Coronary artery (tissue), 2 donors: Measurements from ENCODE around the gene OR51A7.

Experiments
- DNase-seq: peaks from one replicate; pipeline ENCODE4 v3.0.0-alpha.2; 2017; ENCODE audit warnings: low spot score
- H3K27ac ChIP-seq, 2 donors: fragments of 200-600 bp; sonication (generic); one replicate each; pipeline ENCODE4 v1.5.1; 2016 to 2019
- H3K4me3 ChIP-seq: fragments of 200-600 bp; sonication (generic); 2 replicates; pipeline ENCODE4 v1.5.1; 2016; ENCODE audit warnings: mild to moderate bottlenecking, moderate library complexity
- CTCF ChIP-seq: fragments of 200-600 bp; sonication (generic); IDR thresholded peaks from one replicate; pipeline ENCODE4 v1.5.1; 2019; ENCODE audit warnings: antibody characterized with exemption

The OR51A7 gene

DNA sequence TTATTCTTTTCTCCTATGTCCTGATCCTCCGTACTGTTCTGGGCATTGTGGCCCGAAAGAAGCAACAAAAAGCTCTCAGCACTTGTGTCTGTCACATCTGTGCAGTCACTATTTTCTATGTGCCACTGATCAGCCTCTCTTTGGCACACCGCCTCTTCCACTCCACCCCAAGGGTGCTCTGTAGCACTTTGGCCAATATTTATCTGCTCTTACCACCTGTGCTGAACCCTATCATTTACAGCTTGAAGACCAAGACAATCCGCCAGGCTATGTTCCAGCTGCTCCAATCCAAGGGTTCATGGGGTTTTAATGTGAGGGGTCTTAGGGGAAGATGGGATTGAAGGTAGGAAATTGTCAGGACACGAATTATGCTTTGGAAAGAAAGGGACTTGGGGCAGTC lies 21.0 kb upstream of the OR51A7 start:
- TF ChIP-seq CTCF, result no peak
- H3K4me3 ChIP-seq, result no peak overlapping the region
- DNase-seq, result no peak
- no peak overlapping the region for H3K27ac ChIP-seq

- no peak for DNase-seq
- no peak overlapping the region for H3K27ac ChIP-seq
- TF ChIP-seq CTCF, result no peak
- no peak overlapping the region for H3K4me3 ChIP-seq
Observed at GRCh38 chr11:4884361-4884760, 19.2 kb upstream of the OR51A7 start.

DNA sequence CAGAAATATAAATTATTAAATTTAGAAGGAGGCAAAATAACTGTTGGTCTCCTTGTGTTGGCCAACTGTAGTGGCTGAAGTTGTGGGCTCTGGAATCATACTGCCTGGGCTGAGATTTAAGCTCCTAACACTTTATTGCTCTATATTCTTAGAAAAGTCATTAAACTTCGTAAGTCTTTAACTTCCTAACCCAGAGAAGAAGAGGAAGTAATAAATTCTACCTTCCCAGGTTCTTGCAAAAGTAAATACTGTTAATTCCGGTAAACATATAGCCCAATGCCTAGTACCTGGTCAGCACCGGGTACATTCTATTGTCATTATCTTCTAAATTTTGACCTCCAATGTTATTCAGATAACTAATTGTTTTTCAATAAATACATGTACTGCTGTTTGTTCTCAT lies 17.4 kb upstream of the OR51A7 start:
- TF ChIP-seq CTCF, result no peak

DNA sequence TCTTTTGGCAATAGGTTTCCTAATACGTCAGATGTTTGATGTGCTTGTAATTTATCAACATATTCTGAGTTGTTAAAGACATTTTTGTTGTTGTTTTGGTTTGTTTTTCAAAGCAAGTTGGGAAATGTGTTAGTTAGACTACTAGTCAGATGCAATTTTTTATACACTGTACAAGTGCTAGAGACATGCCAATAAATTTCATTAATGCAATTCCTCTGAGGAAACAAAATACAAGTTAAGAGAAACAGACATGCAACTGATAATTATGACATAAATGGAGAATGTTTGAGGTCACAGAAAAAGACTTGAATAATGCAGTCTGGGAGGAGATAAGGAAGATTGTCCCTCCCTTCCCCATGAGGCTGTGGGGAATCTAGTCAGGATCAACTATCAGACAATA lies 16.0 kb upstream of the OR51A7 start:
- DNase-seq, result no peak
- TF ChIP-seq CTCF, result no peak
- Histone ChIP-seq H3K4me3 (no peak overlapping the region), H3K27ac (no peak overlapping the region)

More for the DNA sequence above, 17.4 kb upstream of the OR51A7 start:
- no peak overlapping the region for H3K4me3 ChIP-seq
- DNase-seq, result no peak
- no peak overlapping the region for H3K27ac ChIP-seq

DNA sequence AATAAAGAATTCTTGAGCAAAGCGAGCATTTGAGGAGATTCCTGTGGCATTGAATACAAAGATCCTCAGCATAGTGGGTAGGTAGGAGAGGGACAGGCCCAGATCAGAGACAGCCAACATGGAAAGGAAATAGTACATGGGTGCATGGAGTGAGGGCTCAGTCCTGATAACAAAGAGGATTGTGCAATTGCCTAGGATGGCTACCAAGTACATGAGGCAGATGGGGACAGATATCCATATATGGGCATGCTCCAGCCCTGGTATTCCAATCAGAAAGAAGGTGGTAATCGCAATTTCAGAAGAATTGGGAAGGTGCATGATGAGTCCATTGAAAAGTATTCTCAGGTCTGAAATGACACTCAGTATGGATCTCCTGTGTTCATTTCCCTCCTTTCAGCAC lies 13.3 kb upstream of the OR51A7 start:
- H3K4me3 ChIP-seq, result no peak overlapping the region
- TF ChIP-seq CTCF, result no peak
- H3K27ac ChIP-seq, result no peak overlapping the region
- no peak for DNase-seq

GRCh38 chr11:4891996-4892640 lies 11.5 kb upstream of the OR51A7 start:
- TF ChIP-seq CTCF, result no peak
- H3K4me3 ChIP-seq, result no peak overlapping the region
- no peak overlapping the region for H3K27ac ChIP-seq
- no peak for DNase-seq

DNA sequence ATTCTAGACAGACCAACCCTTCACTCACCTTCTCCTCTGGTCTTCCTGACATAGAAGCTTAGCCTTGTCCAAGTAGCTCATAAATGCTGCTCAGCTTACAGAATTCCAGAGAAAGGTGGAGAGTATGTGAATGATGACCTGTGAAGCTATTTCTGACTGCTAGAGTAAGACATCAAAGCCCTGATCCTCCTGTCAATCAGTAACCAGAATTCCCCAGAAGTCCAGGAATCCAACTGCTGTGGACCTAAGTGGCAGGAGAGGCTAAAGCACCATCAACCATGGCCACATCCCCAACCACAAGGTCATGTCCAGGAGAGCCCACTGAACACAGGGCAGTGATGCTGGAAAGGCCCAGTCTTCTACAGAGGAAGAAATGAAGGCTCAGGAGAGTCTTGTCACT lies 13.0 kb downstream of the OR51A7 start:
- Histone ChIP-seq H3K4me3 (no peak overlapping the region), H3K27ac (no peak overlapping the region)
- DNase-seq, result no peak
- no peak for TF ChIP-seq CTCF
